Upper lobe of right lung (tissue), 1 donor: ENCODE data around the gene TDRKH. TPM values are rescaled to one million over a fixed set of nuclear protein-coding genes. Genes with fewer than 3 reads are reported as not detected.

Experiments
- ATAC-seq: fragments of 200-7000 bp; cut with Tn5 transposase; one replicate; pipeline ENCODE4 v1.9.1; 2020; ENCODE audit warnings: mild to moderate bottlenecking, moderate library complexity
- DNase-seq: peaks from one replicate; pipeline ENCODE4 v3.0.0-alpha.2; 2020
- H3K27ac ChIP-seq: fragments of 200-600 bp; one replicate; pipeline ENCODE4 v1.8.0; 2022
- H3K27me3 ChIP-seq: fragments of 200-600 bp; one replicate; pipeline ENCODE4 v1.8.0; 2022; ENCODE audit warnings: mild to moderate bottlenecking
- H3K36me3 ChIP-seq: fragments of 200-600 bp; one replicate; pipeline ENCODE4 v1.8.0; 2022
- H3K4me1 ChIP-seq: fragments of 200-600 bp; one replicate; pipeline ENCODE4 v1.8.0; 2022
- H3K4me3 ChIP-seq: fragments of 200-600 bp; one replicate; pipeline ENCODE4 v1.8.0; 2022; ENCODE audit warnings: mild to moderate bottlenecking
- H3K9me3 ChIP-seq: fragments of 200-600 bp; one replicate; pipeline ENCODE4 v1.8.0; 2022
- intact Hi-C: fragments of 100-400 bp; cut with DNase I; formaldehyde crosslinking; loops from one replicate; pipeline ENCODE4 v1.11.0; 2022
- total RNA-seq: library from RNA; stranded (reverse); fragmentation: NEBNext Ultra II Directional; extraction: Animal tissue kit (Norgen Biotek cat#: 25700); gene quantifications from one replicate; pipeline ENCODE4 v1.2.1, GENCODE V29; 2021
- TF ChIP-seq, protein P1 (sequence below): fragments of 200-600 bp; IDR thresholded peaks from one replicate; pipeline ENCODE4 v1.8.0; 2022; ENCODE audit warnings: antibody characterized with exemption
- donor health status: DM: no; HTN: yes; CAD: no; lungs with severe emphysema.

Gene TDRKH
- total RNA-seq, 1 donor from 2014 or later = 12.8 TPM

DNA sequence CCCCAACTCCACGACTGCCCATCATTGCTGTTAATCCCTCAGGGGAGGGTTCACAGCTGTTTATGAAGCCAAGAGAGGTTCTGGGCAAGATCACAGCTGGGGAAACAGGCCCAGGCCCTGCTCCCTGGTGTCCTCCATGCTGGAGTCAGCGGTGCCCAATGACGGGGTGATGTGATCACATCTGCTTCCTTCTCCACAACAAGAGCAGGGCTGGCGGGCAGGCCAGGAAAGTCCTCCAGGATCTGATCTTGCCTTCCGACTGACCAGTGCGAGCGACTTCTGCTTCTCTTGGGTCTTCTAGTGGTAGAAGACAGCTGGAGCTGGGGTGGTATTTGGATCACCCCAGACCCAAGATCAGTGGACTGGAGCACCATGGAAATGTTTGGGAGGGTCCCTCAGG lies 15.9 kb upstream of the TDRKH start:
- Histone ChIP-seq H3K9me3 (no peaks in the 10 kb centered on the region), H3K4me1 (no peaks in the 10 kb centered on the region), H3K27me3 (no peaks in the 10 kb centered on the region), H3K4me3 (no peak overlapping the region), H3K36me3 (no peaks in the 10 kb centered on the region), H3K27ac (no peak overlapping the region)
- no peak for ATAC-seq
- no peak for DNase-seq
- TF ChIP-seq, protein P1, sequence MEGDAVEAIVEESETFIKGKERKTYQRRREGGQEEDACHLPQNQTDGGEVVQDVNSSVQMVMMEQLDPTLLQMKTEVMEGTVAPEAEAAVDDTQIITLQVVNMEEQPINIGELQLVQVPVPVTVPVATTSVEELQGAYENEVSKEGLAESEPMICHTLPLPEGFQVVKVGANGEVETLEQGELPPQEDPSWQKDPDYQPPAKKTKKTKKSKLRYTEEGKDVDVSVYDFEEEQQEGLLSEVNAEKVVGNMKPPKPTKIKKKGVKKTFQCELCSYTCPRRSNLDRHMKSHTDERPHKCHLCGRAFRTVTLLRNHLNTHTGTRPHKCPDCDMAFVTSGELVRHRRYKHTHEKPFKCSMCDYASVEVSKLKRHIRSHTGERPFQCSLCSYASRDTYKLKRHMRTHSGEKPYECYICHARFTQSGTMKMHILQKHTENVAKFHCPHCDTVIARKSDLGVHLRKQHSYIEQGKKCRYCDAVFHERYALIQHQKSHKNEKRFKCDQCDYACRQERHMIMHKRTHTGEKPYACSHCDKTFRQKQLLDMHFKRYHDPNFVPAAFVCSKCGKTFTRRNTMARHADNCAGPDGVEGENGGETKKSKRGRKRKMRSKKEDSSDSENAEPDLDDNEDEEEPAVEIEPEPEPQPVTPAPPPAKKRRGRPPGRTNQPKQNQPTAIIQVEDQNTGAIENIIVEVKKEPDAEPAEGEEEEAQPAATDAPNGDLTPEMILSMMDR = no peak
- intact Hi-C loops = no loop called here

DNA sequence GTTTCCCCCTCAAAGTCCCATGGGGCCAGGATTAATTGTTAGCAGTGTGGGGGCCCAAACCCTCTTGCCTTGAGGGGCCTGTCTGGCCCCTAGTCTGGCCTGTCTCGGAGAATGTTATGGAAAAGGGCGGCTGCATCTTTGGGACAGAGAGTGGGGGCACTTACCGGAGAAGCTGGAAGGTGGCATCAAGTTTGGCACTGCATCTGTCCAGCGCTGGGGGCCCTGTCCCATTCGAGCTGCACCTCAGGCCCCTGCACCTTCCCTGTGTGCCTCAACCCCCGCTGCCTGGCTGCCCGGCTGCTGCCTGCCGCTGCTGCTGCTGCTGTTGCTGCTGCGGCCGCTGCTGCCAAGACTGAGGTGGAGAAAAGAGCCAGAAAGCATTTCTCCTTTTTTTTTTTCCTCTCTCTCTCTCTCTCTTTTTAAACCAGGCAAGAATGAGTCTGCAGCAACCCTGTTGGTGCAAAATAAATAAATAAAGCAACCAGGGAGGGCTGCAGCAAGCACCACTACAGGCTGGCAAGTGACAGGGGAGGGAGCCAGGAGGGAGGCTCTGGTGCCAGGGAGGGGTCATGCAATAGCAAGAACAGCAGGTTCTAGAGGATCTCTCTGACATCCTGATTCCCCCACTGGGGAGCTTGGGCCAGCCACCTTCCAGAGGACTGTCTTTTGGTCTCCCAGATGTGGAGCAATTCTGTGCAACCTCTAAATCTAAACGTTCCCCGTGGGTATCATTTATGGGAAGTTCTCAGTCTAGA lies 14.9 kb upstream of the TDRKH start, which contains the start of gene LINGO4:
LINGO4 (minus strand) TSS at position 354 of the 755 bp plus-strand sequence. CDS start 2,715 bp downstream, outside the sequence.
- Histone ChIP-seq H3K27me3 (peaks cover 2% of the 10 kb centered on the region), H3K4me3 (no peak within 1 kb of the TSS), H3K36me3 (no peaks in the 10 kb centered on the region), H3K4me1 (no peaks in the 10 kb centered on the region), H3K27ac (no peak within 1 kb of the TSS), H3K9me3 (no peaks in the 10 kb centered on the region)
- ATAC-seq (no peak), DNase-seq (no peak)
- TF ChIP-seq, protein P1 = no peak
- intact Hi-C loops = no loop called here

DNA sequence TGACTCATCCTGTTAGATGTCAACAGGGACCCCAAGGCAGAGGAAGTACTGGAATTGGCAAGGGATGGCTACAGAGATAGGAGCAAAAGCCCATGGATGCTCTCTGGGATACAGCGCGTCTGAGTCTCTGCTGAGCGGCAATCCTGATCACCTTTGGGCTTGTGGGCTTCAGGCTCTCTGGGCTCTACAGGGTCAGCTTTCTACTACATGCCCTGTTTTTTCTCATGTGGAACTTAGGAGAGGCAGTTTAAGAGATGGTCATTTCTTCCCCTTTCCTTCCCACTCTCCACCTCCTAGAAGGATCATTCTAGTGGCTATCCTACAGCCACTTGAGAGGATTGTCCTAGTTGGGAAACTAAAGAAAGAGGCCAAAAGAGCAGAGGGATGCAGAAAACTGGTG lies 13.6 kb upstream of the TDRKH start:
- H3K27ac ChIP-seq = no peak overlapping the region
- H3K4me1 ChIP-seq = no peaks in the 10 kb centered on the region
- H3K27me3 ChIP-seq = peaks cover 6% of the 10 kb centered on the region
- H3K36me3 ChIP-seq = no peaks in the 10 kb centered on the region
- intact Hi-C loops = no loop called here
- H3K4me3 ChIP-seq = no peak overlapping the region
- TF ChIP-seq, protein P1 = no peak
- no peak for DNase-seq
- no peaks in the 10 kb centered on the region for H3K9me3 ChIP-seq
- no peak for ATAC-seq

DNA sequence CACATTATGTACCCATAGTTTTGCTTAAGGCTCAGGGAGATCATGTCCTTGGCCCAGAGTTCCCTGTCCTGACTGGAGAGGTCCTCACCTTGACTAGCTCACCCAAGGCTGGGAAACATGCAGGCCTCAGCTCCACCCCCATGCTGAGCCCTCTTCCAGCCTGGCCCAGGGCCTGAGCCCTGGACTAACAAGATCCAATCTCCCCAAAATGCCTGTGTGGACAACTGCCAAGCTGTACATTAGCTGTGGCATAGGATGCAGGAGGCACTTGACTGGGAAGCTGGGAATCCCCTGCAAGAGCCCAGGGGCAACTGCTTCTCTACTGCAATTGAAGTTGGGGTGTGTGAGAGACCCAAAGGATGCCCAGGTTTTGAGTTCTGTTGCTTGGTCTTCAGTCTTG lies 12.9 kb upstream of the TDRKH start:
- Histone ChIP-seq H3K27ac (no peak overlapping the region), H3K4me3 (no peak overlapping the region), H3K27me3 (peaks cover 6% of the 10 kb centered on the region), H3K9me3 (no peaks in the 10 kb centered on the region), H3K36me3 (no peaks in the 10 kb centered on the region), H3K4me1 (no peaks in the 10 kb centered on the region)
- DNase-seq = no peak
- ATAC-seq = no peak
- TF ChIP-seq, protein P1 = no peak
- intact Hi-C loops = no loop called here

DNA sequence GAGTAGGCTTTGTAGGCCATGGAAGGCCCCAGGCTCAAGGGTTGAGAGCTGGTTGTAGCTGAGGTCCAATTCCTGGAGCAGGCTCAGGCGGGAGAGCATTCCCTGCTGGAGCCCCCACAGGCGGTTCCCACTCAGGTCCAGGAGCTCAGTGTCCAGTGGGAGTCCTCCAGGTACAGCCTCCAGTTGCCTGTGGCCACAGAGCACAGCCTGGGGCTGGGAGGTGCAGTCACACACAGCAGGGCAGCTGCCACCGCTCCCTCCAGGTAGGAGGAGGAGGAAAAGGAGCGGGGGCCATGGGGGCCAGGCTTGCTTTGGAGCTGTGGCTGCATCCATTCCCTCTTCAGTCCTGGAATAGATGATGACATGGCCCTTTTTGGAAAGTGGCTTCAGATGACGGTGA lies 12.1 kb upstream of the TDRKH start:
- intact Hi-C loops = no loop called here
- ATAC-seq = no peak
- Histone ChIP-seq H3K4me3 (no peak overlapping the region), H3K27me3 (peaks cover 6% of the 10 kb centered on the region), H3K4me1 (no peaks in the 10 kb centered on the region), H3K9me3 (no peaks in the 10 kb centered on the region), H3K36me3 (no peaks in the 10 kb centered on the region), H3K27ac (no peak overlapping the region)
- DNase-seq = no peak
- TF ChIP-seq, protein P1 = no peak

DNA sequence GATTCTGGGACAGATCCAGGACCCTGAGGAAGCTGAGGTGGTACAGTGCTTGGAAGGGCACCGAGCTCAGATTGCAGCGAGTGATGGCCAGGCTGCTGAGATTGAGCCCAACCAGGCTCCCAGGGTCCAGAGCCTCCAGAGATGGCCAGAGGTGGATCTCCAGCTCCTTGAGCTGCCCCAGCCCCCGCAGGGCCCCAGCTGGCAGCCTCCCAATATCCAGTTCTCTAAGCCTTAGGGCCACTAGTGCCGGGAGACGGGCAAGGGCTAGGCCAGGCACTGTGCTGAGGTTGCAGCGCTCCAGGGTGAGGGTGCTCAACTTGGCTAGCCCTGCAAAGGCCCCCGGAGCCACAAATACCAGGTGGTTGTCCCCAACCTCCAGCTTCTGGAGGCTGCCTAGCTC lies 11.5 kb upstream of the TDRKH start:
- Histone ChIP-seq H3K4me1 (no peaks in the 10 kb centered on the region), H3K9me3 (no peaks in the 10 kb centered on the region), H3K27me3 (peaks cover 6% of the 10 kb centered on the region), H3K4me3 (no peak overlapping the region), H3K36me3 (no peaks in the 10 kb centered on the region), H3K27ac (no peak overlapping the region)
- ATAC-seq (no peak), DNase-seq (no peak)
- intact Hi-C loops = no loop called here
- TF ChIP-seq, protein P1 = no peak
